GM21515 (cell line): ENCODE results near the gene CLCA2.
A peak's percentile ranks its signal among the peaks of the same experiment; 100 is the strongest.

Source experiments
- ATAC-seq: cut with Tn5 transposase; IDR thresholded peaks from one replicate; pipeline ENCODE4 v1.9.1; 2021; ENCODE audit not compliant: unreplicated experiment

The CLCA2 gene

DNA sequence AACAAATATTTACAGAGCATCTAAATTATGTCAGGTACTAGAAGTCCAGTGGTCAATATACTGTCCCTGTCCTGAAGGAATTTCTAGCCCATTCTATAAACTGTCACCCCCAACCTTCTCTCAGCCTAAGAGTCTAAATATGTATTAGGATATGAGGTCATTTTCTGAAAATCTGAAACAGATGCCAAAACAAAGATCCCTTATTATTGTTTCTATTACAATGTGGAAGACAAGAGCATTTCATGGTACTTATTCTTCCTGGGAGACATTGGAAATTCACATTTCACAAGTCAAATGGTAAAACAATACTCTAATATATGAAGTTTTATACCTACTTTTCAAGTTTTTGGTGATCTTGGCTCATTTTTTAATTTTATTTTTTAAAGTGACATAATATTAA is 47.3 kb downstream of the CLCA2 start:
- ATAC-seq, result no peak

DNA sequence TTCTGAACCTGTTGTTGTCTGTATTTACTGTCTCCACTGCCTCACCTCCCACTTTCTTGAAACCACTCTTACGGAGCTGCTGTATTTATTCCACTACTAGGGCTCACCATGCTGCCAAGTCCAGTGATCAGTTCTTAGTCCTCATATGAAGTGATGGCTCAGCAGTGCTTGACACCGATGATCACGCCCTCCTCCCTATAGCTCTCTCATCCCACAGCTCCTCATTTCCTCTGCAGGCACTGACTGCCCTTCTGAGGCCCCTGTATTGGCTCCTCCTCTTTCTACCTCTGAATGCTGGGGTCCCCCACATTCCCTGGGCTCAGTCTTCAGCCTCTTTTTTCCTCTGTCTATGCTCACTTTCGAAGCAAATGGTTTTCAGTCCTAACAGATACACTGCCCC is 48.2 kb downstream of the CLCA2 start:
- ATAC-seq, result no peak

DNA sequence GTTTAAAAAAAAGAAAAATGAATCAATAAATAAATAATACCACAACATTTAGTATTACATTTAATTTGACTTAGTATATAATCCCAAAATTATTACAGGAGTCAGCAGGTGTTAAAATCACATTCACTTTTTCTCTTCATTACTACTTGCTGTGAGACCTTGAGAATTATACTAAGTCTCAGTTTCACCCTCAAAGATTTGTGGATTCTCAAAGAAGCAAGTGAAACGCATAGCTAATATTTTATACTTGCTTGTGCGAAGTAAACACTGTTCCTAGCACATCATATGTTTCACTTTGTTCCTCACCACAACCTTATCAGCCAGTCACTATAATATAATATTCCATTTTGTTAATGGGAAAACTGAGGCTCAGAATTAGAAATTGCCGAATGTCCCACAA is 48.8 kb downstream of the CLCA2 start:
- ATAC-seq, result peak; percentile 64

GRCh38 chr1:86477256-86477655 is 53.3 kb downstream of the CLCA2 start:
- ATAC-seq, result no peak

GRCh38 chr1:86477682-86478081 is 53.7 kb downstream of the CLCA2 start:
- ATAC-seq, result no peak

- no peak for ATAC-seq
Observed at GRCh38 chr1:86478416-86479156, 54.6 kb downstream of the CLCA2 start.

DNA sequence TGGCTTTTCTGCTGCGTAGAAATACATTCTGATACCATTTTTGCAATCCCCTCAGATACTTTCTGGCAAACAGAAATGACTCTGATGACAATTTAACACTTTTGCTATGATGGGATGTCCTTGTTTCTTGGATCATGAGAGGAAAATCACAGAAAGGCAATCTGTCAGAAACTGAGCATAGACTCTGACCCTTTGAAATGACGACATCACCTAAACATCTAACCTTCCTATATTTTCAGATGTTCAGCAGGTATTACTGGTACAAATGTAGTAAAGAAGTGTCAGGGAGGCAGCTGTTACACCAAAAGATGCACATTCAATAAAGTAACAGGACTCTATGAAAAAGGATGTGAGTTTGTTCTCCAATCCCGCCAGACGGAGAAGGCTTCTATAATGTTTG is 58.0 kb downstream of the CLCA2 start:
- no peak for ATAC-seq

DNA sequence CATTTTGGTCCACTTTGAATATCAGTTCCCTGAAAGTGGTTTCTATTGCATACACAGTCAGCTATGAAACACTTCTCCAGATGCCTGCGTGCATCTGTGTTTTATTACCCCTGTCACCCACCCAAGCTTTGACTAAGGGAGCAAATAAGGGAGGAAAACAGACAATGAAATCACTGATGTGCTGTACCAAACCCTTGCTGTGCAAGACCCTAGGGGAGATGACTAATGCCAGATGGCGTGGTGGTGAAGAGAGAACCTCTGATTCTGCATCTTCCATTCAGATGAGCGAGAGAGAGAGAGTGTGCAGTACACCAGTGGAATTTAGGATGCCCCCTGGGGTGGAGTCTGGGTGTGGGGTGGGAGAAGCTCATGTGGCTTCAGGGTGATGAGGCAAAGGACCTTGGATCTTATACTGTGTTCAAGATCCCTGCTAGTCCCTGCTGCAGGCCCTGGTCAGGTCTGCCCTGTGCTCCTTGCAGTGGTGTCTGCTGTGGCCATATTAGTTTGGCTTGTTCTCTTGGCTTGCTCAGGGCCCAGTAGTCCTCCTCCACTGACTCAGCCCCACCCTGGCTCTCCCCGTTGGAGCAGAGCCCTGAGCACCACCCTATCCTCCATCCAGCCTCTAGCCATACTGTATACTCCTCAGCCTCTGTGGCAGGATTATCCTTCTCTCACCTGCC is 63.3 kb downstream of the CLCA2 start:
- ATAC-seq, result no peak

- no peak for ATAC-seq
Observed at GRCh38 chr1:86487811-86488141, 63.8 kb downstream of the CLCA2 start.

GRCh38 chr1:86489242-86489878 is 65.4 kb downstream of the CLCA2 start:
- ATAC-seq, result no peak

DNA sequence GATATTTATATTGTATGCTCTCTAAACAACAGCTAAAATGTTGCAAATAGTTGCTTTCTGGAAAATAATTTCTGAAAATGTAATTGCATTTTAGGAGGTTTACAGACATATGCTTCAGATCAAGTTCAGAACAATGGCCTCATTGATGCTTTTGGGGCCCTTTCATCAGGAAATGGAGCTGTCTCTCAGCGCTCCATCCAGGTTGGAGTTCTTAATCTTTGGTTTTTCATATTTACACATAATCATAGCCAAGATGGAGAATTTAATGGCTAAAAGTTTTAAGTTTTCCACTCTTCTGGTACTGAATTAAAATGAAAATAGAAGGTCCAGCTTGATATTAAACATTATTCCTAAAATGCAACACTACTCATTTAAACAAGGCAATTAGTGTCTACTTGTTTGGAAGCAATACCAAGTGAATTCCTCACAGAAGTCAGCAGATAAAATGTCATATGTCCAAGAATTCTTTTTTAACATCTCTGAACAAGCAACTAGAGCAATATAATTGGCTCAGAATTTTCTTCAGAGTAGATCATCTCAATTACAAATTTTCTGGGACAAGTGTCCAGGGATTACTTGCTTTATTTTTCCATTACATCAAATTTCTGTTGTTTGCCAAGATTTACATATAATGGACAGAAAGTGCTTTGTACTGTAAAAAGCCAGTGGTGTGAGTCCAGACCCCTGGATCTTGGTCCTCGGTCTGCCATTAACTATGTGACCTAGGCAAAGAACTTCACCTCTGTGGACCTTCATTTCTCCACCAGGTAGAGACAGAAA is 67.4 kb downstream of the CLCA2 start:
- ATAC-seq, result no peak

DNA sequence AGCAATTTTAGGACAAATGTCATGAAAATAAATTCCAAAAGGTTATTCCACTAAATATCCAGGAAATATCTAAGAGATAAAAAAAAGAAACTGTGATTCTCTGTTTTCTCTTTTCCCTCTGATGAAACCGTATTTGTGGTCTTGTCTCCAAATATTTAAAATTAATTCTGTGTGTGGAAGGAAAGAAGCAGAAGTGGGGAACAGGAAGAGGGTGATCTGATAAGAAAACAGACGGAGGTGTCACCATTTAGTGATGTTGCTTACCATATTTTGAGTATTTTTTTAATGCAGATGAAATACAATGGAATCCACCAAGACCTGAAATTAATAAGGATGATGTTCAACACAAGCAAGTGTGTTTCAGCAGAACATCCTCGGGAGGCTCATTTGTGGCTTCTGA is 74.3 kb downstream of the CLCA2 start:
- ATAC-seq, result no peak

DNA sequence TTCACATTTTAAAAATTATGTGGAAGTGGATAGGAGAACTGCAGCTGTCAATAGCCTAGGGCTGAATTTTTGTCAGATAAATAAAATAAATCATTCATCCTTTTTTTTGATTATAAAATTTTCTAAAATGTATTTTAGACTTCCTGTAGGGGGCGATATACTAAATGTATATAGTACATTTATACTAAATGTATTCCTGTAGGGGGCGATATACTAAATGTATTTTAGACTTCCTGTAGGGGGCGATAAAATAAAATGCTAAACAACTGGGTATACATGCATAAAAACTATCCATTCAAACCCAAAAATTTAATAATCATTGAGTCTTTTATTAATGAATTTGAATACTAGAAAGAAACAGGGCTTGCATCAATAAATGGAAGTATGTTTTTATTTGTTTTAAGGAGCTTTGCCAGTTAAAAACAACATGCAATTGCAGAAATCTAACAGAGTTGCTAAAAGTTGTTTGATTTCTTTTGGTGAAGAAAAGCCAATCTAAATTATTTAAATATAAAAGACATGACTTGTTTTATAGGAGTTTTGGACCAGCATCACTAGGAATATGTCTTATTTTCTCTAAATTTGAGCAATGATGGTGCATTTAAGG is 76.1 kb downstream of the CLCA2 start:
- ATAC-seq, result peak; percentile 41

DNA sequence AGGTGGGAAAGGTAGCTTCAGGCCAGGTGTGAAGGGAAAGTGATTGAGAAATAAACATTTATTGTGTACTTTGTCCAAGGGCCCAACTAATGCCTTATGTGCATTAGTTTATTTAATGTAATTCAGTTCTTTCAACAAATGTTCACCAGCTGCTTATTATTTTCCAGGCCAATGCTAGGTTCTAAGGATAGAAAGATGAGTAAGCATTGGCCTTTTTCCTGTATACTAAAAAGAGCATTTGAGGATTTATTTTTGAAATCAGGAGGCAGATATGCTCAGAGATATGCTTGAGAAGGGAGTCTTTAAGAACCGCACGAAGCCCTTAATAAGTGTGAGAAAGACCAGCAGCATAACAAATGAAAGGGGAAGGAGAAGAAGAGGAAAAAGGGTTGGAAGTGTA is 76.7 kb downstream of the CLCA2 start:
- ATAC-seq, result no peak

- peak; percentile 77 for ATAC-seq
Observed at GRCh38 chr1:86502125-86502646, 78.2 kb downstream of the CLCA2 start.

- ATAC-seq, result no peak
Observed at GRCh38 chr1:86502721-86503405, 78.9 kb downstream of the CLCA2 start.

- ATAC-seq, result no peak
Observed at GRCh38 chr1:86503406-86504136, 79.6 kb downstream of the CLCA2 start.

- ATAC-seq, result no peak
Observed at GRCh38 chr1:86504137-86504479, 80.1 kb downstream of the CLCA2 start.

- no peak for ATAC-seq
Observed at GRCh38 chr1:86504895-86505563, 81.1 kb downstream of the CLCA2 start.
